Skin epidermis (tissue), 12 donors: ENCODE results near the gene DGCR6L.
"Not testable (repeated sequence)": the region's sequence is repeated elsewhere in the genome, so short reads cannot be mapped to it uniquely, and the experiment has no call there.

Experiments
- H3K27ac ChIP-seq, 21 experiments: fragments of 200-600 bp; sonication (generic) in 11 of 21; one replicate each; pipeline ENCODE4 v1.5.0; 2020; ENCODE audit warnings: mild to moderate bottlenecking in 3 of 21, inconsistent platforms in 2 of 21, moderate library complexity in 2 of 21
- H3K4me3 ChIP-seq, 7 experiments: fragments of 200-600 bp; sonication (generic) in 2 of 7; one replicate each; pipeline ENCODE4 v1.5.0; 2020; ENCODE audit warnings: inconsistent platforms in 2 of 7, mild to moderate bottlenecking in 2 of 7, moderate library complexity in 1 of 7

DGCR6L gene

DNA sequence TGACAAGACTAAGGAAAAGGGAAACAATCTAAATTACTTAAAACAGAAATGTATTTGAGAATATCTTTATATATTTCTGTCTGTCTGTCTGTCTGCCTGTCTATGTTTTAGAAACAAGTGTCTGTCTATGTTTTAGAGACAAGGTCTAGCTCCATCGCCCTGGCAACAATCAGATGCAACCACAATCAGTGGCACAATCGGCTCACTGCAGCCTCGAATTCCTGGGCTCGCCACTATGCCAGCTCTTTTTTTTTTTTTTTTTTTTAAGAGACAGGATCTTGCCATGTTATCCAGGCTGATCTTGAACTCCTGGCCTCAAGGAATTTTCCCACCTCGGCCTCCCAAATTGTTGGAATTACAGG, 8.7 kb upstream of the DGCR6L start:
- H3K27ac ChIP-seq, result not testable (repeated sequence)

DNA sequence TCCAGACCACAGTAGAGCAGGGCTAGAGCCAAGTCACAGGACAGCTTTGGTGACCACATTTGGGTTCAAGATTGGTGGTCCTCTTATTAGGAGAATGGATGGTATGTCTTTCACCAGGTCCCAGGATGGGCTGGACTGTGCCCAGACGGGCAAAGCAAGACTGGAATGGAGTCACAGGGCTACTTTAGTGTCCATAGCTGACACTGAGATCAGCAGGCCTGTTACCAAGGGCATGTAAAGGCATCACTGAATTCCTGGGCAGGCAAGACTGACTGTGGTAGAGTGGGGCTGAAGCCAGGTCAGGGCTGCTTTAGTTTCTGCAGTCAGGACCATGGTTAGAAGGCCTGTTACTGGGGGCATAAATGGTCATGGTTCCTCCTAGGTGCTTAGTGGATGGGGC, 6.1 kb upstream of the DGCR6L start:
- not testable (repeated sequence) for H3K4me3 ChIP-seq, H3K27ac ChIP-seq

More for the DNA sequence above, 8.7 kb upstream of the DGCR6L start:
- H3K4me3 ChIP-seq, result not testable (repeated sequence)

DNA sequence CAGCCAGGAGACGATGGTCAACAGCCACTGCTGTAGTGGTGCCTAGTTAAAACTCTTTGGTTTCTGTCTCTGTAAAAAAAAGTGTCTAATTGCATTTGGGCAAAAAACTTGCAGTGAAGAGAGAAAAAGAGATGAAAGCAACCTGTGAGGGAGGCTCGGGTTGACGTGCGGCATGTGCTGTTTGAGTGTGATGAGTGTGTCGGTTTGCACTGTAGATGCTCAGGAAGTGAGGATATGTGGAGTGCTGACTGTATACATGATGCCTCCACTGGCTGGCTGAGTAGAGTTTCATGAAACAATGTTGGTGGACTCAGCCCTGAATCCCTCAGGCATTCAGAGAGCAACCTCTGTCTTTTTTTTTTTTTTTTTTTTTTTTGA, 4.3 kb upstream of the DGCR6L start:
- no peak overlapping the region for H3K4me3 ChIP-seq
- H3K27ac ChIP-seq, result peak overlapping the region in 2 of 21 experiments; percentile 7 to 30

DNA sequence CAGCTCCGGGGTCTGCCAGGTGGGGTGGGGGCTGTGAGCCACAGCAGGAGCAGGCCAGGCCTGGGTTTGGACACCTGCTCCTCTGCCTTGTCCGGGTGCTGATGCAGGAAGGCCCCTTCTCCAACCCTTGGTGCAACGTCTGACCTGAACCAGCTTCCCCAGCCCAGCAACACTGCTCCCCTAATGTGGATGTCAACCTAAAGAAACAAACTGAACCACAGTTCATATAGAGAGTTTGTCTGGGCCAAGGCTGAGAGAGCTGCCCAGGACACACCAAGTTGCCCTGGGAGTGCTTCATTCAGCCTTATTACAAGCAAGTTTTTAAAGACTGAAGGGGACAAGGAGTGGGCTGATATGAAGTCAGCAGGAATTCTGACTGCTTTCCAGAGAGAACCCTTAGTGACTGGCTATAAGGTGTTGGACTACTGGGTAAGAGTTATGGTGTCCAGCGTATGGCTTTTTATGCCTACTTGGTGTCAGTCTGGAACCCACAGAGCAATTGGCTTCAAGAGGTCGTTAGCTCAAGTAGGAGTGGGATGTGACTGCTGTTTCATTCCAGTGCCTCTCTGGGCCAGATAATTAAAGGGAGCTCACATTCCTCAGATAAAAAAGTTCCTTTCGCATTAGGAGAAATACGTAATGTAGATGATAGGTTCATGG, 1.8 kb upstream of the DGCR6L start:
- peak overlapping the region in 1 of 21 experiments; percentile 17 for H3K27ac ChIP-seq
- not testable (repeated sequence) for H3K4me3 ChIP-seq

DNA sequence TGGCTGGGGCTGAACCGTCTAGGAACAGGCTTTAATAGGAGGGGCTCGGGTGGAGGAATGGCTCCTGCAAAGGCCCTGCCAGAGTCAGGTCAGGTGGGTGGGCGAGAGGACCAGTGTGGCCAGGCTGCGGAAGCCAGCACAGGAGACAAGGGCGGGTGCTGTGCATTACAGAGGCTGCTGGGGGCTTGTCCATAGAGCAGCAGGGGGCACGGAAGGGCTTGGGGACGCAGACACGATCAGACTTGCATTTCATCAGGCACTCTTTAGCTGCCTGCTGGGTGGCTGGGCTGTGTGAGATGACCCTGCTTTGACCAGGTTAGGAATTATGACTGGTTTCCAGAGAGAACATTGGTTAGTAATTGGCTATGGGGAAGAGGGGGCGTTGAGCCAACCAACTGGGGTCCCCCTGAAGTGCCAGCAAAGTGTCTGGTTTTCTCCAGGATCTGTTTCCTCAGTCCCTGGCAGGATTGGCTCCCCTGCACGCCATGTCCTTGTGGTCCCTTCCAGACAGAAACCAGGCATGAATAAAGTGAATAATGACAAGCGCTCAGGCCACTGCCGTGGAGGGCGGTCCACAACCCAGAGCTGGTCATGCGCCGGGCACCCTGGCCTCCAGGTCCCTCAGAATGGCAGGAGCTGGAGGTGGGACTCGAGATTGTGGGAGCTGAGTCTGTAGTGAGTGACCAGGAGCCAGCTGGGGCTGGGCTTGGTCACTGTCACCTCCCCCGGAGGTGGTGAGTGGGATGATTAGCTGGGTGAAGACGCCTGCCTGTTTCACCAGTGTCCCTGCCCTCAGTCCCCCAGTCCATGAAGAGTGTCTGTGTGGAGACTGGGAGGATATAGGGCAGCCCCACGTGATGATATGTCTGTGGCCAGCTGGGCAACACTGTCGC, 1.0 kb upstream of the DGCR6L start:
- peak overlapping the region in 20 of 21 experiments; percentile 54 to 94 (median 88) for H3K27ac ChIP-seq

DNA sequence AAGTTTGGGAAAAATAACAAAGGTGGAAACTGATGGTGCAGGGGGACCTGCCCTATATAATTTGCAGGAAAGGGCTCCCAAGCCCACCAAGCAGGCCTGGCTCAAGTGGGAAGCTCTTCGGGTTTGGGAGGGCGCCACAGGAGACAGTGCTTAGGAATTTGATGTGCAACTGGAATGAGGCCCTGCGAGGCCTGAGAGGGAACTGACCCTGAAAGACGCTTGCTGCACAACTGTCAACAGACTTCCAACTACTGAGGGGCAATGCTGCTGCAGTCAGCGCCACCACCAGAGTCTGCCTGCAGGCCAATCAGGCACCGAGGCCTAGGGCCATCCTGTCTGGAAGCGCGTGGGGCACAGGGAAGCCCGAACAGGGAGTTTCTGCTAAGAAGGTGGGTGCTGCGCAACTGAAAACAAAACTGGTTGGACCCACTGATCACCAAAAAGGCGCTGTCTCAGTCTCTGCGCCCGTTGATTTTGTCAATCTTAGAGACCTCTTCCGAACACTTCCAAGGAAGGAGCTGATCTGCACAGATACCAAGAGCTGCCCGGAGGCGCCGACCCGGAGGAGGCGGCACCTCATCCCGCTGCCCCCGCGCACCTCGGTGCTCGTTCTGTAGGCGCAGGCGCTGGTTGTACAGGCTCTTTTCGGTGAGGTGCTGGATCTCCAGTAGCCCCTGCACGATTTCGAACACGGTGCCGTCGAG, 667 bp downstream of the DGCR6L start:
- peak overlapping the region in 19 of 21 experiments; percentile 54 to 94 (median 88) for H3K27ac ChIP-seq
- H3K4me3 ChIP-seq, result peak overlapping the region; percentile 63 to 94 (median 85)

More for the DNA sequence above, 1.0 kb upstream of the DGCR6L start:
- peak overlapping the region; percentile 63 to 94 (median 85) for H3K4me3 ChIP-seq

DNA sequence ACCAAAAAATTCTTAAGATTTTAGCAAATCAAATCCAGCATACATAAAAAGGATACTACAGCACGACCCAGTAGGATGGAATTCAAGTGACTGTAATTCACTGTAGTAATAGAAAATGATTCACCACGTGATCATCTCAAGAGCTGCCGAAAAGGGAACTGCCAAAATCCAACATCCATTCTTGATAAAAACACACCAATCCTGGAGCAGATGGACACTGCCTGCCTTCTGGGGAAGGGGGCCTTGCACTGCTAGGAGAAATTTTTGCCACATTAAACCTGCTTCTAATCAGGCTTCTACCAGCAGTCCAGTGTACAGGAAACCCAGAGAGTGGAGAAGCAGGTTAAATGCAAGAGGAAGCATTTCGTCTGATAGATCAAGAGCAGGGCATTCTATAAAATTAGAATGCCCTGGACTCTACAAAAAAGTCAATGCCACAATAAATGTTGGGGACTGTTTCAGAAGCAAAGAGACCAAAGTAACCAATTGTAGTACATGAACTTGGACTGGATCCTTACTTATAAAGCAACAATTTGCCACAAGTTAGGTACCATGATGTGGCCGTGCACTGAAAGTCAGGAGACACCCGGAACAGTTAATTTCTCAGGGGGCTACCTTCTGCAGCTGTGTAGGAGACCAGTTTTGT, 1.7 kb downstream of the DGCR6L start:
- not testable (repeated sequence) for H3K4me3 ChIP-seq, H3K27ac ChIP-seq

DNA sequence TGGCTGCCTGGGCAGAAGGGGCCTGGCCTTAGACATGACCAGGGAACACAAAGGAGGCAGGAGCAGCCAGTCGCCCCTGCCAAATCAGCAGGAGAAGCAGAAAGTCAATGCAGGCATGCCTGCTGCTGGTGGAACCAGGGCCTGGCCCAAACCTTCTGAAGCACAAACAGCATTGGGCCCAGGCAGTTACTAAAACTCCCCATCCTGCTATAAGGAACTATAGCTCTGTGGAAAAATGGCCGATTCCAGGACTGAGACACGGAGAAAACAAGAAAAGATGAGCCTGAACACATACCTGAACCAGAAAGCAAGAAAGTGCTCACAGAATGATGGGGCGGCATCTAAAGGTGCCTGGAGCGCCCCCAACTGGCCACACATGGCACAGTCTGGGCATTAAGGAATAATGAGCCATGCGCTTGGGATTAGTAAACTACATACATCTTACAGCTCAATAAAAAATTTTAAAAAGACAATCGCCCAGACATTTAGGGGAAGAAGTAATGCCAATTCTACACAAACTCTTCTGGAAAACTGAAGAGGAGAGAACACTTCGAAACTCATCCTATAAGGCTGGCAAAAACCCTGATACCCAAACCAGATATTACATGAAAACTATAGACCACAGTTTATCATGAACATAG, 2.3 kb downstream of the DGCR6L start:
- H3K27ac ChIP-seq, H3K4me3 ChIP-seq: not testable (repeated sequence)

DNA sequence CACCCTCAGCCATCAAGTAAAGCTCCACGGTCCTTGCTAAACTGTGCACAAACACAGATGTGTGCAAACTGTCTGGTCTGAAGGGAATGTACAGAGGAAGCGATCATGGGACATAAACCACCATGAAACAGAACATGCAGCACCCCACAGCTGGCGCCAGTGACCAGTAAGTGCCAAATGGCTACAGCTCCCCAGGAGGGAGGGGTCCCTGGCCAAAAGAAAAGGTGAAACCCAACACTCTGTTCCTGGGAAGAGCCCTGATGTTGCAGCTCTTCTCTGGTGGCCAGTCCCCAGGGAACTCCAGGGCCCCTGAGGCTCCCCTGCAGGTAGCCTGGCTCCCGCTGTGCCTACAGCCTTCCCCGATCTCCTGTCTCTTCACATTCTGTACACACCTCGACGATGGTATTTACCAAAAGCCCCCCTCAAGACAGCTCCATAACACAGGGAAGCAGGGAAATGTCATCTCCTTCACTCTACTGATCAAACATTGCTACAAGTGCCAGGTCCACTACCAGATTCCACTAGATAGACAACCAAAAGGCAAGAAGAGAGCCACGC, 2.9 kb downstream of the DGCR6L start:
- no peak overlapping the region for H3K4me3 ChIP-seq

DNA sequence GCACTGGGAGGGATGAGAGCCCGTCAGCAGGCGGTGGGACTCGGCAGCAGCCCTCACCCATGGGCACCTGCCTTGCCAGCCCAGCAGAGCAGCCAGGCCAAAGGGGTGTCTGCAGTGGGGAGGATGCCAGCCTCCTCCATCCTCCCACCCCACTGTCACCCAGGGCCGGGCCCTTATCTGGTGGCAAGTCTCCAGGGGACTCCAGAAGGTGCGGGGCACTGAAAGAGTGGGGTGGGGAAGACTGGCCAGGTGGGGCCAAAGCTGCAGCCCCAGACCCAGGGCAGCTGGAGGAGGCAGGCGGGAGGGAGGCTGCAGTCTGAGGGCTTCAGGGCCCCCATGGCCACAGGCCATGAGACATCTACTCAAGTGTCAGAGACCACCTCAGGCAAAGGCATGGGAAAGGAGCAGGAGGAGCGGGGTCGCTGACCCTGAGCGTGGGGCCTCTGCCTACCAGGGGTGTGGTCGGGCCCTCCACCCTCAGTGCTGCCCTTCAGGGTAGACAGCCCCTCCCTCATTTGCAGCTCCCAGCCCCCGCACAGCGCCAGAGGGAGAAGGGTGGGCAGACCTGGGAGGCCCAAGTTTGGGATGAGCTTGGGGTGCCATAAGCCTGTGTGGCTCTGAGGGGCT, 3.5 kb downstream of the DGCR6L start:
- no peak overlapping the region for H3K4me3 ChIP-seq

More for the DNA sequence above, 2.9 kb downstream of the DGCR6L start:
- H3K27ac ChIP-seq, result no peak overlapping the region

DNA sequence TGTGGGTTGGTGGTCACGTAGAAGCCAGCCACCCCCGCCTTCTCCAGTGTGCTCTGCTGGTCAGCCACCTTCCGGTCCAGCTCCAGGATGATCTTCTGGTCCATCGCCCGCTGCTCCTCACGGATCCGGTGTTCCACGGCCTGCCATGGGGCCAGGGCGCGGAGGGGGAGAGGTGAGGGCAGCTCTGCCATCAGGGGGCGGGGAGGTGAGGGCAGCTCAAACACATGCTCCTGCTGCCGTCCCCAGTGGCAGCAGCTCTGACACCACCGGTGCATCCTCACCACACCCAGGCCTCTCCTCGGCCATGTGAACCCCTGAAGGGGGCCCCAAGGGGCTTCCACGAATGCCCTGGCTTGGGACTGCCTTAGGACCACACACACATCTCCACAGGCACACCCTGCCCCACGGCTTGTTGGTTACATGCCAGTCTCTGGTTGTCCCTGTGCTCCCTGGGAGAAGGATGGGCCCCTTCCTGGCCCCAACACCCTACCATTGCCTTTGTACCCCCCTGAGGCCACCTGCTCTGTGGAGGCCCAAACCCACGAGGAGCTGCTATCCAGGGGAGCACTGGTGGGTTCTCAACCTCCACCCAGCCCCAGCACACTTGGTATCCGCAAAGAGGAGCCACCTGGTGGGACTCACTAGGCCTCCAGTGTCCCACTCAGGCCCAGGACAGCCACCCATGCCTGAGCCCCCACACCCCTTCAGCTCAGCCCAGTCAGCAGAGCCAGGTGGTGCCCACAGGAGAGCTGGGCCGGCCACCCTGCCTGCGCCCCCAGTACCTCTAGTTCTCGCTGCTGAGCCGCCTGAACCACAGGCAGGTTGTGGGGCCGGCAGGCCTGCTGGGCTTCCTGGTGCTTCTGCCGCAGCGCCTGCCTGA, 4.3 kb downstream of the DGCR6L start:
- Histone ChIP-seq H3K4me3 (no peak overlapping the region), H3K27ac (no peak overlapping the region)

More for the DNA sequence above, 3.5 kb downstream of the DGCR6L start:
- H3K27ac ChIP-seq, result no peak overlapping the region

DNA sequence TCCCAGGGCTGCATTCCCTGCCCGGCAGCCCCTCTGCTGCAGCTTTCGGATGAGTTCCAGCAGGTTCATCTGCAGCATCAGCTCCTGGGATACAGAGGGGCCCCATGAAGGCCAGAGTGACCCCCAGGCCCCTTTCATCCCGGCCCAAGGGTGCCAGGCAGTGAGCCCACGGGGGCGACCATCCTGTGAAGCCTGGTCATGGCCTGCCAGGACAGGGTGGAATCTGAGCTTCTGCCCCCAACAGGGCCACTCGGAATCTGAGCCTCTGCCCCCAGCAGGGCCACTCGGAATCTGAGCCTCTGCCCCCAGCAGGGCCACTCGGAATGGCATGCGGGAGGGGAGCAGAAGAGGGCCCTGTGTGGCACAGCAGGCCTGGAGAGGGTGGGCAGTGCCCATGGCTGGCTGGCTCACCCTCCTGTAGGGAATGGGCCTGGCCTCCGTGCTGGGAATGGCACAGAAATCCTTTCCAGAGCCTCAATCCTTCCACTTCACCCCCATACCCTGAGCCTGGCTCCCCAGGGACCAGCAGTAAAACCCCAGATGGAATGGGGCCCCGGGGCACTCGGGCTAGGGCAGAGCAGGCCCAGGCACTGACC, 5.0 kb downstream of the DGCR6L start:
- not testable (repeated sequence) for H3K4me3 ChIP-seq, H3K27ac ChIP-seq

DNA sequence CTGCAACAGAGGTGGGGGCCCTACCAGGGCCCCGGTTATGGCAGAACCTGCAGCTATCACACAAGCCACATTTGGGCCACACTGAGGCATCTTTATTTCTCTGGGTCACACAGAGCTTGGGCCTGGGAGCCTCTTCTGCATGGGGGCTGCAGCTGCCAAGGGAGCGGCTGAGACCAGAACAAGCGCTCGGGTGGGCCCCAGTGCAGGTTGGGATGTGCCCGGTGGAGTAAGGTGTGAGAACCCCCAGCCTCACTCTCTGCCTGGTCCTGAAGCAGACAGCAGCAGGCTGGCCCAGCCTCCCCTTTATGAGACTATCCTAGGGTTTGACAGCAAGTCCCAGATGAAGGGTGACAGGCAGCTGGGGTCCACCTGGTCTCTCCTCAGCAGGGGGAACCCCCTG, 5.7 kb downstream of the DGCR6L start:
- not testable (repeated sequence) for H3K4me3 ChIP-seq, H3K27ac ChIP-seq

DNA sequence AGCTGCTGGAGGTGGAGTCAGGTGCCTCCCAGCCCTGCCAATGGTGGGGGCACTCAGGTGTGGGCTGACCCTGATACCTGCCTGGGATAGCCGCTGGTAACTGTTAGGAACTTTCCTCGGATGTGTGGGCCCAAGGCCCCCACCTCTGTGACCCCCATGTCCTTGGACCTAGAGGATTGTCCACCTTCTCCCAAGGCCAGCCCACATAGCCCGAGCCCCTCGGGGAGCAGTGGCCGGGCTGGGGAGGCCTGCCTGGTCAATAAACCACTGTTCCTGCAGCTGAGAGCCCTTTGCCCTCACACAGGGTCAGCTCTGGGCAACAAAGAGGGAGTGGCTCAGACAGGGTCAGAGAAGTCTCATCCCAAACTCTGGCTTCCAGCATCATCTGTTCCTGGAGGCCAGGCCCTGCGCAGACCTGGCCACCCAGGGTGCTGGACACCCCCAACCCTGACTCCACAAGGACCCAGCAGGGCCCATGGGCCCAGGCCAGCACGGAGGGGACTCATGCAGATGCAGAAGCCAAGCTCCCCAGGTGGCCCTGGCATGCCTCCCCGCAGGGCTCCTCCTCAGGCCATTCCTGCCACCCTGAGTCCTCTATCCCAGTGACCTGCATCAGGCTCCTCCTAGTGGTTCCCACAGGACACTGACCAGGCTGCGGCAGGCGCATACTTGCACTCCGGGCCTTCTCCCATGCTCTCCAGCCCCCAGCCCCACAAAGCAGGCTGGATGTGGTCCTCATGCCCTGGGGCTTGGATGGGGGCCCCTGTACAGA, 6.4 kb downstream of the DGCR6L start:
- not testable (repeated sequence) for H3K27ac ChIP-seq, H3K4me3 ChIP-seq

DNA sequence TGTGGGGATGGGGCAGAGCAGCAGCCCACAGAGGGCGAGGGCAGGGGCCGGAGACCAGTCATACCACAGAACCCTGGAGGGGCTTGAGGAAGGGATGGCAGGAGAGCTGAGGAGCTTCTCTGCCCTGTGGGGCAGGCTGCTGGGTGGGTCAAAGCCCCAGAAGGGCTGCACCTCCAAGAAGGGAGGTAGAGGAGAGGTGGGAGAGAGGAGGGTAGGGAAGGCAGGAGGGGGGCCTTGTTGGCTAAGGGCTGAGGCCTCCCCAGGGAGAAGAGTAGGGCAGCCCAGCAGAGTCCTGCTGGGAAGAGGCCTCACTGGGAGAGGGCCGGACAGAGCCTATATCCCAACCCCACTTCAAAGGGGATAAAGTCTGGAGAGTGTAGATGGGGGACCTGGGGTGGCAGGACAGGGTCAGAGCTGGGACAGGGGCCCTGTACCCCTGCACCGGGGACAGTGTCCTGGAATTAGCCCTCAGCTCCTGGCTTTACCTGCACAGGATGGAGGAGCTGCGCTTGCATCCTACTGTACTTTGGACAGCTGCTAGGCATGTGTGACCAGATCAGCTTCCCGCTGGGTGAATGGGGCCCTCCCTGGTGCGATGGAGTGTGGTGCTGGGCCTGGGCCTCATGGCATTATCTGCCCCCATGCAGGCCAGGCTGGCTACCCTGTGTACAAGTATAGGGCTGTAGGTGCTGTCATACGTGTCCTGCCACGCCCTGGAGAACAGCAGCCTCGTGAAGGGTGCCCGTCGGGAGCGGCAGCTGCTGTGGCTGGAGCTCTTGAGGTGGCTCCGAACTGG, 7.3 kb downstream of the DGCR6L start:
- no peak overlapping the region for H3K27ac ChIP-seq
- no peak overlapping the region for H3K4me3 ChIP-seq
